Esophagus squamous epithelium (tissue), 4 donors: ENCODE measurements around the gene ELL2.

Experiments used
- CTCF ChIP-seq, 6 experiments: fragments of 450-650 bp in 4 of 6; fragments of 200-600 bp in 2 of 6; sonication (generic) in 2 of 6; IDR thresholded peaks; one replicate each; pipeline ENCODE4 v1.5.1; 2016 to 2019; ENCODE audit warnings: antibody characterized with exemption in 6 of 6, mild to moderate bottlenecking in 4 of 6, moderate library complexity in 4 of 6
- POLR2A ChIP-seq, 4 donors: fragments of 450-650 bp; IDR thresholded peaks; one replicate each; pipeline ENCODE4 v1.6.1; 2017; ENCODE audit warnings: antibody characterized with exemption in 4 of 4, mild to moderate bottlenecking in 4 of 4, moderate library complexity in 3 of 4

GRCh38 chr5:95989283-95990048 lies 27.8 kb upstream of the ELL2 start:
- no peak for TF ChIP-seq CTCF (IDR thresholded peaks at IDR 0.05)
- TF ChIP-seq POLR2A (IDR thresholded peaks at IDR 0.05): no peak
